ENCODE results near the gene ACSBG1.

- no peak for TF ChIP-seq EZH2phosphoT487 (conservative IDR thresholded peaks at IDR 0.05; ENCODE audit: low read length)
- no peak for TF ChIP-seq CTCF (IDR thresholded peaks at IDR 0.05; ENCODE audit: insufficient read depth, low read length, poor library complexity, severe bottlenecking)
Measured at GRCh38 chr15:78257681-78258080, 23.3 kb upstream of the ACSBG1 start.

Data from SU-DHL-6 (cell line).